Measurements from ENCODE around the gene KIF21B.

DNA sequence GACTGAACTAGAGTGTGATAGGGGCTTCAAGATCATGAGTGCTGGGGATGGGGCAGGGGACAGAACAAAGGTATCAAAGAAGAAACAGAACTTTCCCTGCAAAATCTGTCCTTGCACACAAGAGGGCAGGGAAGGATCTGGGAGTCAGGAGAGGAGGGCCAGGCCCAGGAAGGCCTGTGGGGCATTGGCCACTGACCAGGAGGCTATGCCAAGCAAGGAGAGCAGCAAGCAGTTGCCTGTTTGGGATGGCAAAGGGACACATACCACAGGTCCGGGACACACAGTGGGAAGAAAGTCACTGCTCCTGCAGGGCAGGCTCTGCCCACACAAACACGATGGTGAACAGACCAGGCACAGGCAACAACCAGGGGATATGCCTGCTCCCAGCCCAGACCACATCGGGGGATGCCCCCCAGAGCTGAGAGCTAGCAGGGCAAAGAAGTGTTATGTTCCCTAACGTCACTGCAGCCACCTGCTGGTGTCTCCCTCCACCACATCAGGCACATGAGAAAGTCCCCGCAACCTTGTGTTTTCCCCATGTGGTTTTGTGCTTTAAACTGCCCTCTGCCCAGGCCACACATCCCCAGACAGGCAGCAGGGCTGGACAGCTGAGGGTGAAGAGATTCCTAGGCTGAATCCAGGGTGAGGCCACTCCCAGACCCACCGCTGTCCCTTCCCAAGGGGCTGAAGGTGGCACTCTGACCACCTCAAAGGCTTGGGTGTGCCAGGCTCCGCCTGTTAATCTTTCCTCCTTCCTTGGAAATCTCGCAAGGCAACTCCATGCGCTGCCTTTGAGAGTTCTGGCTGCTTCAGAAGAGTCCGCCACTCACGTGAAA lies 53.6 kb downstream of the KIF21B start:
- TF ChIP-seq SP1 (IDR thresholded peaks at IDR 0.05) (no peak), FOXM1 (IDR thresholded peaks at IDR 0.05; ENCODE audit: borderline replicate concordance) (no peak), HDGF (IDR thresholded peaks at IDR 0.05; ENCODE audit: borderline replicate concordance) (no peak), TARDBP (IDR thresholded peaks at IDR 0.05) (no peak), SUZ12 (IDR thresholded peaks at IDR 0.05) (no peak), LEF1 (IDR thresholded peaks at IDR 0.05; ENCODE audit: borderline replicate concordance) (no peak), ELF4 (IDR thresholded peaks at IDR 0.05) (no peak), ZNF384 (IDR thresholded peaks at IDR 0.05) (no peak), BHLHE40 (IDR thresholded peaks at IDR 0.05; ENCODE audit: borderline replicate concordance) (no peak), FOXA1 (IDR thresholded peaks at IDR 0.05) (no peak)

Data from HEK293T (cell line).